CD14-positive monocyte (primary cell): Measurements from ENCODE around the gene CCDC170. TPM values are rescaled to one million over a fixed set of nuclear protein-coding genes. Genes with fewer than 3 reads are reported as not detected.

ENCODE experiments used
- DNase-seq, 3 donors: peaks; one replicate each; pipeline ENCODE4 v3.0.0-alpha.2; 2011 to 2022
- H2AFZ ChIP-seq: 2 replicates; pipeline ENCODE4 v1.6.0; 2012; ENCODE audit warnings: mild to moderate bottlenecking, low read depth, low read length, inconsistent platforms; ENCODE audit not compliant: insufficient read depth, poor library complexity, severe bottlenecking
- H3K27ac ChIP-seq, 2 donors: 1 replicate in 1 of 2; 2 replicates in 1 of 2; pipeline ENCODE4 v1.5.1; 2012 to 2013; ENCODE audit warnings: low read length in 2 of 2, control low read depth in 1 of 2, inconsistent platforms in 1 of 2, low read depth in 1 of 2, mild to moderate bottlenecking in 1 of 2
- H3K27me3 ChIP-seq, 2 donors: one replicate each; pipeline versions ENCODE4 v1.6.0 to v1.6.1; 2011 to 2013; ENCODE audit warnings: low read length in 2 of 2; ENCODE audit not compliant: control insufficient read depth in 2 of 2, insufficient read depth in 2 of 2
- H3K36me3 ChIP-seq, 2 donors: replicated peaks in 1 of 2; 1 replicate in 1 of 2; 2 replicates in 1 of 2; pipeline versions ENCODE4 v1.5.1 to v1.6.1; 2012 to 2013; ENCODE audit warnings: low read length in 2 of 2, control low read depth in 1 of 2, inconsistent platforms in 1 of 2, mild to moderate bottlenecking in 1 of 2; ENCODE audit not compliant: insufficient read depth in 2 of 2, control insufficient read depth in 1 of 2
- H3K4me1 ChIP-seq, 2 donors: 1 replicate in 1 of 2; 2 replicates in 1 of 2; pipeline versions ENCODE4 v1.5.1 to v1.6.1; 2012 to 2013; ENCODE audit warnings: low read length in 2 of 2, control low read depth in 1 of 2, inconsistent platforms in 1 of 2, mild to moderate bottlenecking in 1 of 2, moderate library complexity in 1 of 2; ENCODE audit not compliant: insufficient read depth in 2 of 2, control insufficient read depth in 1 of 2
- H3K4me2 ChIP-seq: replicated peaks from 2 replicates; pipeline ENCODE3; 2012; ENCODE audit warnings: low read length, moderate library complexity, mild to moderate bottlenecking; ENCODE audit not compliant: poor library complexity, severe bottlenecking; ENCODE audit errors: extremely low read depth
- H3K4me3 ChIP-seq, 3 experiments: fragments of 200-600 bp in 1 of 3; sonication (generic) in 1 of 3; replicated peaks in 1 of 3; 1 replicate in 2 of 3; 2 replicates in 1 of 3; pipeline ENCODE4 v1.5.1; 2011 to 2013; ENCODE audit warnings: low read length in 3 of 3, mild to moderate bottlenecking in 3 of 3, control low read depth in 2 of 3, low read depth in 2 of 3, inconsistent platforms in 1 of 3, moderate library complexity in 1 of 3
- H3K79me2 ChIP-seq: 2 replicates; pipeline ENCODE4 v1.6.0; 2012; ENCODE audit warnings: mild to moderate bottlenecking, control low read depth, inconsistent platforms, low read length, moderate library complexity; ENCODE audit not compliant: insufficient read depth
- H3K9ac ChIP-seq: 2 replicates; pipeline ENCODE4 v1.6.0; 2017; ENCODE audit warnings: low read length, mild to moderate bottlenecking; ENCODE audit not compliant: insufficient read depth, poor library complexity, severe bottlenecking
- H3K9me3 ChIP-seq, 2 donors: replicated peaks in 1 of 2; 1 replicate in 1 of 2; 2 replicates in 1 of 2; pipeline versions ENCODE4 v1.5.1 to v1.6.1; 2012 to 2013; ENCODE audit warnings: low read length in 2 of 2, control low read depth in 1 of 2; ENCODE audit not compliant: control insufficient read depth in 1 of 2, insufficient read depth in 1 of 2
- H4K20me1 ChIP-seq: 2 replicates; pipeline ENCODE4 v1.6.0; 2012; ENCODE audit warnings: mild to moderate bottlenecking, low read length, control low read depth, moderate library complexity; ENCODE audit not compliant: insufficient read depth
- H3K27ac Mint-ChIP-seq, 7 donors: one replicate each; pipeline ENCODE4 v1.8.0; 2020; ENCODE audit warnings: mild to moderate bottlenecking in 7 of 7, mixed read lengths in 7 of 7, moderate library complexity in 6 of 7, inconsistent platforms in 2 of 7
- H3K27me3 Mint-ChIP-seq, 3 donors: one replicate each; pipeline ENCODE4 v1.8.0; 2021 to 2022; ENCODE audit warnings: low read depth in 3 of 3, mild to moderate bottlenecking in 3 of 3, mixed read lengths in 3 of 3, moderate library complexity in 3 of 3, inconsistent platforms in 1 of 3
- H3K36me3 Mint-ChIP-seq, 2 donors: one replicate each; pipeline ENCODE4 v1.8.0; 2020; ENCODE audit warnings: mixed read lengths in 2 of 2, inconsistent platforms in 1 of 2, mild to moderate bottlenecking in 1 of 2
- H3K4me1 Mint-ChIP-seq: one replicate; pipeline ENCODE4 v1.8.0; 2020; ENCODE audit warnings: mild to moderate bottlenecking, mixed read lengths
- H3K4me3 Mint-ChIP-seq, 2 donors: one replicate each; pipeline ENCODE4 v1.8.0; 2020; ENCODE audit warnings: mild to moderate bottlenecking in 2 of 2, mixed read lengths in 2 of 2, moderate library complexity in 1 of 2
- H3K9me3 Mint-ChIP-seq, 7 donors: one replicate each; pipeline ENCODE4 v1.8.0; 2020 to 2022; ENCODE audit warnings: mixed read lengths in 7 of 7, mild to moderate bottlenecking in 6 of 7, moderate library complexity in 6 of 7, inconsistent platforms in 2 of 7
- WGBS: methylation state at CpG from one replicate; pipeline ENCODE4 v1.1.5; 2013; ENCODE audit warnings: missing lambda C conversion rate; ENCODE audit not compliant: insufficient coverage; 5-methylcytosine and 5-hydroxymethylcytosine counted together
- intact Hi-C, 2 donors: fragments of 100-400 bp; cut with micrococcal nuclease; formaldehyde crosslinking; loops; one replicate each; pipeline versions ENCODE4 v1.15.0 to v1.15.1; 2023
- polyA plus RNA-seq, 3 donors: library from polyadenylated mRNA; depleted of rRNA in 1 of 3; unstranded in 2 of 3; stranded (reverse) in 1 of 3; fragments of 300-500 nt in 2 of 3; fragments of >200 nt in 1 of 3; fragmentation: Illumina TruSeq in 2 of 3; gene quantifications; 1 replicate in 2 of 3; 2 replicates in 1 of 3; pipeline ENCODE4 v1.2.3, GENCODE V29; 2012 to 2021
- TF ChIP-seq, protein P1 (sequence below): fragments of 200-600 bp; IDR thresholded peaks from one replicate; pipeline ENCODE4 v1.8.0; 2022; ENCODE audit warnings: antibody characterized with exemption, mild to moderate bottlenecking

CCDC170 gene
- polyA plus RNA-seq, 3 donors = 4.2 to 7.0 (median 6.3) TPM

DNA sequence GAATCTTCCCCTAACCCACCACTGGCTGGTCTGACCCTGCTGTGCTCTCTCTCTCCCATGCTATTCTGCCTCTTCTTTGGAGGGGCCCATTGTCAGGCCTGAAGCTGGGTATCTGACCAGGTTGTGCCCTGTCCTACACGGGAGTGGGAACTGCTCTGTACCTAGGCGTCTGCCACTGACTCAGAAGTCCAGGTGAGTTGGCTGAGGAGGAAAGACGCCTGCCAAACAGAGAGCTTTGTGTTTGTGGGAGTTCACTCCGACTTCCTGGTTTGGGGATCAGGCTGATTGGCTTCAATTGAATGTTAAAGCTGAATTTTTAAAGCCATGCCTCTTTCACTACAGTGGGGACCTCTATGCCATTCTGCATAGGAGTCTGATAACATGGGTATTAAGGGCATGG, 136.0 kb downstream of the CCDC170 start:
- no peaks in the 10 kb centered on the region for H3K27me3 ChIP-seq
- no peak overlapping the region for H3K27ac ChIP-seq
- no peak overlapping the region for H3K9ac ChIP-seq
- Mint-ChIP-seq H3K4me3 (no peak overlapping the region), H3K9me3 (peaks cover 0 to 6% (median 2%) of the 10 kb centered on the region in 7 donors), H3K27me3 (peaks cover 3 to 4% (median 4%) of the 10 kb centered on the region in 3 donors), H3K36me3 (no peaks in the 10 kb centered on the region), H3K4me1 (peaks cover 5% of the 10 kb centered on the region), H3K27ac (peak overlapping the region in 2 of 7 donors; percentile 2 to 10)
- H3K79me2 ChIP-seq = no peaks in the 10 kb centered on the region
- H3K4me1 ChIP-seq = no peaks in the 10 kb centered on the region
- no peaks in the 10 kb centered on the region for H3K9me3 ChIP-seq
- intact Hi-C loops = no loop called here
- H2AFZ ChIP-seq = no peak overlapping the region
- H4K20me1 ChIP-seq = no peaks in the 10 kb centered on the region
- DNase-seq = no peak
- H3K4me2 ChIP-seq = no peak overlapping the region
- H3K4me3 ChIP-seq = no peak overlapping the region
- 93% methylated on average over 2 of the region's 4 CpGs for WGBS
- TF ChIP-seq, protein P1, sequence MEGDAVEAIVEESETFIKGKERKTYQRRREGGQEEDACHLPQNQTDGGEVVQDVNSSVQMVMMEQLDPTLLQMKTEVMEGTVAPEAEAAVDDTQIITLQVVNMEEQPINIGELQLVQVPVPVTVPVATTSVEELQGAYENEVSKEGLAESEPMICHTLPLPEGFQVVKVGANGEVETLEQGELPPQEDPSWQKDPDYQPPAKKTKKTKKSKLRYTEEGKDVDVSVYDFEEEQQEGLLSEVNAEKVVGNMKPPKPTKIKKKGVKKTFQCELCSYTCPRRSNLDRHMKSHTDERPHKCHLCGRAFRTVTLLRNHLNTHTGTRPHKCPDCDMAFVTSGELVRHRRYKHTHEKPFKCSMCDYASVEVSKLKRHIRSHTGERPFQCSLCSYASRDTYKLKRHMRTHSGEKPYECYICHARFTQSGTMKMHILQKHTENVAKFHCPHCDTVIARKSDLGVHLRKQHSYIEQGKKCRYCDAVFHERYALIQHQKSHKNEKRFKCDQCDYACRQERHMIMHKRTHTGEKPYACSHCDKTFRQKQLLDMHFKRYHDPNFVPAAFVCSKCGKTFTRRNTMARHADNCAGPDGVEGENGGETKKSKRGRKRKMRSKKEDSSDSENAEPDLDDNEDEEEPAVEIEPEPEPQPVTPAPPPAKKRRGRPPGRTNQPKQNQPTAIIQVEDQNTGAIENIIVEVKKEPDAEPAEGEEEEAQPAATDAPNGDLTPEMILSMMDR = no peak
- H3K36me3 ChIP-seq = no peaks in the 10 kb centered on the region

DNA sequence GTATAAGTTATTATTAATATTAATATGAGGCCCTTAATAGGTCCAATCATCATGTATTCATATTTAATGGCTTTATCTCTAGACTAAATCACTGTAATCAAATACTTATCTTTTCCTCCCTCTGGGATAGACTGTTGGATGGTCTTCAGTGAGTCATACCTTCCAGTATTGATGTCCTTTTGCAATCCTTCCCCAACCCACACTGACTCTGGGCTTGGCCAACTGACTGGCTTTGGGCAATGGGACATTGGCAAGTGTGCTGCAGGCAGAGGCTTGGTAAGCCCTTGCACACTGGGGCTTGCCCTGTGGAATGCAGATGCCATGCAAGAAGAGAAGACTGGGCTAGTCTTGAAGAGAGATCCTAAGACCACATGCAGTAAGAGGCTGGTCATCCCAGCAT, 136.6 kb downstream of the CCDC170 start:
- TF ChIP-seq, protein P1 = no peak
- H3K27ac ChIP-seq = no peak overlapping the region
- Mint-ChIP-seq H3K27me3 (peaks cover 3 to 4% (median 4%) of the 10 kb centered on the region in 3 donors), H3K4me3 (no peak overlapping the region), H3K4me1 (peaks cover 5% of the 10 kb centered on the region), H3K27ac (no peak overlapping the region), H3K36me3 (no peaks in the 10 kb centered on the region), H3K9me3 (peaks cover 0 to 6% (median 2%) of the 10 kb centered on the region in 7 donors)
- H3K9me3 ChIP-seq = no peaks in the 10 kb centered on the region
- H3K4me1 ChIP-seq = no peaks in the 10 kb centered on the region
- H2AFZ ChIP-seq = no peak overlapping the region
- H3K4me3 ChIP-seq = no peak overlapping the region
- intact Hi-C loops = no loop called here
- H3K9ac ChIP-seq = no peak overlapping the region
- H3K79me2 ChIP-seq = no peaks in the 10 kb centered on the region
- no peaks in the 10 kb centered on the region for H3K36me3 ChIP-seq
- no peaks in the 10 kb centered on the region for H3K27me3 ChIP-seq
- DNase-seq = no peak
- H4K20me1 ChIP-seq = no peaks in the 10 kb centered on the region
- no peak overlapping the region for H3K4me2 ChIP-seq
